Measurements from ENCODE around the gene ITPKB.

DNA sequence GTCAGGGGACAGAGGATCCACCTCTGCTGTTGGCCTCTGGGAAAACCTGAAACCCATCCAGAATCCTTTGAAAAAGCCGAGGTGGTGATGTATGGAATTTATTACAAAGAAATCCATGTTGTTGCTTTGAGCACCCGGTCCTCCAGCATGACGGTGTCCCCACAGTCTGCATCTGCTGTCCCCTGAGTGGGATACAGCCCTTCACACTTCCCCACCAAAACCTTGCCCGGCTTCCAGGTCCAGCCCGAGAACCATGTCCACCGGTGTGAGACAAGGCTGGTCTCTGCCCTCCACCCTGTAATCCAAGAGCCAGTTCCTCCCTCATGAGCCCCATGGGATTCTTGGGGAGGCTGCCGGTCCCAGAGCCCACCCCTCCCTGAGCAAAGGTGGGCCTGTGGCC, 120.1 kb downstream of the ITPKB start:
- TF ChIP-seq, protein P1, sequence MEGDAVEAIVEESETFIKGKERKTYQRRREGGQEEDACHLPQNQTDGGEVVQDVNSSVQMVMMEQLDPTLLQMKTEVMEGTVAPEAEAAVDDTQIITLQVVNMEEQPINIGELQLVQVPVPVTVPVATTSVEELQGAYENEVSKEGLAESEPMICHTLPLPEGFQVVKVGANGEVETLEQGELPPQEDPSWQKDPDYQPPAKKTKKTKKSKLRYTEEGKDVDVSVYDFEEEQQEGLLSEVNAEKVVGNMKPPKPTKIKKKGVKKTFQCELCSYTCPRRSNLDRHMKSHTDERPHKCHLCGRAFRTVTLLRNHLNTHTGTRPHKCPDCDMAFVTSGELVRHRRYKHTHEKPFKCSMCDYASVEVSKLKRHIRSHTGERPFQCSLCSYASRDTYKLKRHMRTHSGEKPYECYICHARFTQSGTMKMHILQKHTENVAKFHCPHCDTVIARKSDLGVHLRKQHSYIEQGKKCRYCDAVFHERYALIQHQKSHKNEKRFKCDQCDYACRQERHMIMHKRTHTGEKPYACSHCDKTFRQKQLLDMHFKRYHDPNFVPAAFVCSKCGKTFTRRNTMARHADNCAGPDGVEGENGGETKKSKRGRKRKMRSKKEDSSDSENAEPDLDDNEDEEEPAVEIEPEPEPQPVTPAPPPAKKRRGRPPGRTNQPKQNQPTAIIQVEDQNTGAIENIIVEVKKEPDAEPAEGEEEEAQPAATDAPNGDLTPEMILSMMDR (IDR thresholded peaks at IDR 0.05) = no peak
- TF ChIP-seq EP300 (IDR thresholded peaks at IDR 0.05) = no peak
